GM19397 (cell line): ENCODE results near the gene ZMYND12.
"Not testable (repeated sequence)": the region's sequence is repeated elsewhere in the genome, so short reads cannot be mapped to it uniquely, and the experiment has no call there.

Source experiments
- ATAC-seq: cut with Tn5 transposase; IDR thresholded peaks from one replicate; pipeline ENCODE4 v1.9.1; 2021; ENCODE audit warnings: mild to moderate bottlenecking, moderate library complexity; ENCODE audit not compliant: unreplicated experiment

The ZMYND12 gene

DNA sequence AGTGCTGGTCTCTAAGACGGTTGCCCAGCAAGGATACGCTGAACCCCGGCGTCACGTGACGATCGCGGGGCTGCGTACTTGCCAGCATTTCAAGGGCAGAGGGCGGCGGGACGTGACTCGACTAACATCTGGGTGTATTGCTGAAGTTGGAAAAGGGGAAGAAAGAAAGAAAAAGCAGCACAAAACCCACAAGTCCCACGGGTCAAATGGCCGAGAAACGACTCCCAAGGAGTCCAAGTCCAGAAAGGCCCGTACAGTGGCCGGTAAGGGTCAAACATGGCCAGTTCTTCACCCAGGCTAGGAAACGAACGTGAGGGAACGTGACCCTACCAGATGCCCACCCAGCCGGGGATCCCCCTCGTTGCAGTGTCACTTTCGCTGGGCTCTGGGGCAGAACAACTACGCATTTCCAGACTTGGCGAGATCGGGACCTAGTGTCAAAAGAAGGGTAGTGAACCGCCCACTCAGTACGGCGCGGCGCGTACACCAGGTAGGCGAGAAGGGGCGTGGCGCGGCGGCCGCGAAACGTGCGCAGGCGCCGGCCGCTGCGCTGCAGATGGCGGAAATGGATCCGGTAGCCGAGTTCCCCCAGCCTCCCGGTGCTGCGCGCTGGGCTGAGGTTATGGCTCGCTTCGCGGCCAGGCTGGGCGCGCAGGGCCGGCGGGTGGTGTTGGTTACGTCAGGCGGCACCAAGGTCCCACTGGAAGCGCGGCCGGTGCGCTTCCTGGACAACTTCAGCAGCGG is at the start of gene ZMYND12, which contains the start of gene PPCS:
ZMYND12 (minus strand) TSS at position 13 of the 744 bp plus-strand sequence. CDS start 25 bp downstream, outside the sequence.
PPCS (plus strand) TSS at position 534 of the 744 bp plus-strand sequence; CDS start at position 557, 23 bp downstream.
- peak; percentile 85 for ATAC-seq

GRCh38 chr1:42504535-42505128 is 48.8 kb upstream of the ZMYND12 start:
- ATAC-seq, result no peak

DNA sequence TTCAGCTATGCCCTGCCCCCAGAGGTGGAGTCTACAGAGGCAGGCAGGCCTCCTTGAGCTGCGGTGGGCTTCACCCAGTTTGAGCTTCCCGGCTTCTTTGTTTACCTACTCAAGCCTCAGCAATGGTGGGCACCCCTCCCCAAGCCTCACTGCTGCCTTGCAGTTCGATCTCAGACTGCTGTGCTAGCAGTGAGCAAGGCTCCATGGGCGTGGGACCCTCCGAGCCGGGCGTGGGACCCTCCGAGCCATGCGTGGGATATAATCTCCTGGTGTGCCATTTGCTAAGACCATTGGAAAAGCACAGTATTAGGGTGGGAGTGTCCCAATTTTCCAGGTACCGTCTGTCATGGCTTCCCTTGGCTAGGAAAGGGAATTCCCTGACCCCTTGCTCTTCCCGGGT is 46.2 kb upstream of the ZMYND12 start:
- ATAC-seq, result not testable (repeated sequence)

GRCh38 chr1:42490237-42490636 is 34.4 kb upstream of the ZMYND12 start:
- no peak for ATAC-seq

GRCh38 chr1:42484382-42484781 is 28.6 kb upstream of the ZMYND12 start:
- ATAC-seq, result no peak

DNA sequence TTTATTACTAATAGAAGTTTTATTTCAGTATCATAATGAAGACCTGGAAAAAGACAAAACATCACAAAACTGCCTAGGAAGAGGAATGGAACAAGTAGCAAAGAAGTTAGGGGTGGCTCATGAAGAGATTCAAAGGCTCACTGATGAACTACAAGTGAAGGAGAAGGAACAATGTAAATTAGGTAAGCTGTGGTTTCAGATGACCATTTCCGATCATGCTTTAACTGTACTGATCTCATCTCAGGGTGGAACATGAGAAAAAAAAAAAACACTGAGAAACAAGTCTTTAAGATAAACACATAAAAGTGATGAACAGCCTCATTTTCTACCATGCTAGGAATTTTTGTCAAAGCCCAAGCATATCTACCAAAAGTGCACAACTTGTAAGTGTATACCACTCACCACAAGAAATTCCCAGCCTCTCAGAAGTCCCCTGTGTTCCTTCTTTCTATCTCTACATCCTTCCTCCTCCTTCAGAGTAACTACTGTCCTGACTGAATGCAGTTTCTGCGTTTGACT is 26.9 kb upstream of the ZMYND12 start:
- ATAC-seq, result no peak

DNA sequence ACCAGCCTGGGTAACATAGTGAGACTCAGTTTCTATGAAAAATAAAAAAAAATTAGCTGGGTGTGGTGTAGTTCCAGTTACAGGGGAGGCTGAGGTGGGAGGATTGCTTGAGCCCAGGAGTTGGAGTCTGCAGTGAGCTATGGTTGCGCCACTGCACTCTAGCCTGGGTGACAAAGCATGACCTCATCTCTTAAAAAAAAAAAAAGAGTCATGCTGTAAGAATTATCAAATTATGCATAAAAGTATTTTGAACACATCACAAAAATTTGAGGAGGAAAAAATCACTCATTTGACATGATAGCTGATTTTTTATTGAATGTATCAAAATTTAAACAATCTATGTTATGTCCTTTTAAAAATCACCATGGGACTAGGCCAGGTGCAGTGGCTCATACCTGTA is 25.1 kb upstream of the ZMYND12 start:
- ATAC-seq, result no peak

GRCh38 chr1:42479621-42480020 is 23.8 kb upstream of the ZMYND12 start:
- no peak for ATAC-seq

DNA sequence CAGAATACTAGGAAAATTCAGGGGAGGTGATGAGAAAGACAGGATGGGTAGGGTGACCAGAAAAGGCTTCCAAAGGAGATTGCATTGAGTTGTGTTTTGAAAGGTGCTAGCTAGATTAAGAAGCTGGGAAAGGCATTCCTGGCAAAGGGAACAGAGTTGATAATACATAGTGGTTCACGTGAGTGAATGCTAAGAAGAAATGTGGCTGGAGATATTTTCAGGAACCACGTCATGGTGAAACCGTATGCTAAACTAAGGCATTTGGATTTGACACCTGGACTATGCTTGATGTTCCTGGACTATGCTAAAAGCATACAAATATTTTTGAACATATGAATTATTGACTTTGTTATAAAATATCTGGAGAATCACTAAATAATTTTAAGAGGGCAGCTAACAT is 22.0 kb upstream of the ZMYND12 start:
- no peak for ATAC-seq

DNA sequence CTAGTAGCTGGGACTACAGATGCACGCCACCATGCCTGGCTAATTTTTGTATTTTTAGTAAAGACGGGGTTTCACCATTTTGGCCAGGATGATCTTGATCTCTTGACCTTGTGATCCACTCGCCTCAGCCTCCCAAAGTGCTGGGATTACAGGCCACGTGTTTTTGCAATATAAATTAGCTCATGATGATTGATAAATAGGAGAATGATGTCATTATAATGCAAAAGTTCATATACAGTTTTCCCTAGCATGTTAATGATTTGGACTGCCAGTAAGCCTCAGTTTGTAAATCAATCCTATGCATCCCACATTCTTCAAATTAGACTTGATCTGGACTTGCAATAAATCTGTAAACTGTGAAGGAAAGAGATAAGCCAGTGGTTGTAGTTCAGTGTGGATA is 21.5 kb upstream of the ZMYND12 start:
- not testable (repeated sequence) for ATAC-seq

DNA sequence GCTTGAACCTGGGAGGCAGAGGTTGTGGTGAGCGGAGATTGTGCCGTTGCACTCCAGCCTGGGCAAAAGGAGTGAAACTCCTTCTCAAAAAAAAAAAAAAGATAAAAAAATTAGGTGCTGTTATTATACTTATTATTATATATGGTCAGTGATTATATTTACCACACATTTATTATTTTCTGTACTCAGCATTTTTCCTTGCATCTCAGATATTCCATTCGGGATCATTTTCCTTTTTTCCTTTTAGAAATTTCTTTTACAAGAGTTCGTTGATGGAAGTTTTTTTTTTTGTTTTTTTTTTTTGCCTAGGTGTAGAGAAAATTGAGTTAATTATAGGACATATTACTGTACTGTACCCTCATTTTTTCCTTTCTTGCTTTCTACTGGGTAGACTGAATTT is 20.8 kb upstream of the ZMYND12 start:
- ATAC-seq, result no peak

DNA sequence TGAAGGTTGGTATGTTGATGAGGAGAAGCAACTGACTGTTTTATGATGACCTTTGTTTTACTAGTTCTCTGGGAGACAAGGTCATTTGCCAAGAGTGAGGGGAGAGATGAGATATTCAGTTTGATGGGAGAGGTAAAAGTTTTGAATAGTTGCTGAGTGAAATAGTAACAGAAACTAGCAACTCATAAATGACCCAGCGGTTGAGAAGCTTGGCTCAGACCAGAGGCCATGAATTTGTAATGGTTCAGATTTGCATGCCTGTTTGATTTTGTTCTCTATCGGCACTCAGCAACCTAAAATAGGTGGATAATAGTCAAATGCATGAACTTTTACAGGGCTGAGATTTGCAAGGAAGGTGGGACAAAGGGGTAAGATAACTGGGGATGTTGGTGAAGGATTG is 13.9 kb upstream of the ZMYND12 start:
- ATAC-seq, result no peak

- no peak for ATAC-seq
Measured at GRCh38 chr1:42466030-42466429, 10.2 kb upstream of the ZMYND12 start.

- ATAC-seq, result no peak
Measured at GRCh38 chr1:42463921-42464320, 8.1 kb upstream of the ZMYND12 start.

DNA sequence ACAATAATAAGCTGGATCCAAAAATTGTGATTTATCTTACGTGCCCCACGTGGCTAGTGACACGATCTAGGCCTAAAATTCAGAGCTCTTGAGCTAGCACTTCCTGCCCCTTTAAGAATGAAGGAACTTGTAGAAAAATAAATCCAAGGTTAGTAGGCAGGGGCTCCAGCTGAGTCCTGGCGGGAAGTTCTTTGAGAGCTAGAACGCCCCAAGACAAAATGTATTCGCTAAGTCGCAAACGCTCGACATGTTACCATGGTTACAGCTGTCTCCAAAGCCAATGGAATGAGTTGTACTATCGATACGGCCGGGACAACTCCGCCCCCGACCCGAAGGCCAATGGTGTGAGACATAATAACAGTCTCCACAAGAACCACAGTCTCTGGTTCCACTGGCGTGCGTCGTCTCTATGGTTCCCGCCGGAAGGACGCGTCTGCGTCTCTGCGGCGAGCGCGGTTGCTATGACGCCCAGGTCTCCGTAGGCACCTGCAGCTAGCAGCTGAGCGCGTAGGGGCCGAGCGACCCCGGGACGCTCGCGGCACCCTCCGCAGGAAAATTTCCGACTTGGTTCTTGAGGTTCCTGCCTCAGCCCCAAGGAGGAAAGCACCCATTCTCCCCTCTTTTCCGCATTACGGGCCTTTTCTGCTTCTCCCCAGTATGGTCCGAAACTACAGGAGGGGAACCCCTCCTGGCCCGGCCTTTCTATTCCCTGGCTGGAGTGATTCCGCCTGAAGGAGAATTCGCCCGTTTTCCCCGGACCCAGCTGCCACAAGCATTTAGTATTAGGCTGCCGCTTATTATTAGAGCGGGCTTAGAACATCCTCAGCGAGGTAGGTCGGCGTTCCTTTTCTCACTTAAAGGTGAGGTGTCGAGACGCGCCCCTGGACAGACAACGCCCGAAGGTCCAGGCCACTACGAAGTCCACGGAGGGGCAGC is 7.3 kb upstream of the ZMYND12 start, which contains the start of gene CCDC30:
CCDC30 (plus strand) TSS at position 459 of the 936 bp plus-strand sequence. CDS start 17,266 bp downstream, outside the sequence.
- ATAC-seq, result peak; percentile 99

GRCh38 chr1:42461196-42461595 is 5.4 kb upstream of the ZMYND12 start:
- no peak for ATAC-seq

GRCh38 chr1:42456754-42457089 is 900 bp upstream of the ZMYND12 start:
- ATAC-seq, result peak; percentile 50

GRCh38 chr1:42454403-42454802 is 1.4 kb downstream of the ZMYND12 start:
- ATAC-seq, result no peak

- ATAC-seq, result no peak
Measured at GRCh38 chr1:42453386-42453785, 2.4 kb downstream of the ZMYND12 start.

DNA sequence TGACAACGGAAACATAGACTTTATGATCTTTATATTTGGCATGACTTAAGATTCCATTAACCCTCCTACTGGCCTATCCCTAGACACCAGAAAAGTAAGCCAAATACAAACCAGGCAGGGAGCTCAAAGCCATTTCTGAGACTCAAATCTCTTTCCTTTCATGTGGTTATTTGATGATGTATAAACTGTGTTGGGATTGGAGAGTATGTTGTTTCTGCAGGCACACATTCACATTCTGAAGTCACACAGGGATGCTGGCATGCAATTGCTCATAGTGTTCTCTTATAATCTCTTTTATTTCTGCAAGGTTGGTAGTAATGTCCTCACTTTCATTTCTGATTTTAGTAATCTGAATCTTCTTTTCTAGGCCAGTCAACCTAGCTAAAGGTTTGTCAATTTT is 5.8 kb downstream of the ZMYND12 start:
- no peak for ATAC-seq

GRCh38 chr1:42449256-42449655 is 6.6 kb downstream of the ZMYND12 start:
- ATAC-seq, result no peak
